SJSA1 (cell line): Measurements from ENCODE around the gene KRT16. TPM values are rescaled to one million over a fixed set of nuclear protein-coding genes. Genes with fewer than 3 reads are reported as not detected.
A peak's percentile ranks its signal among the peaks of the same experiment; 100 is the strongest.
"Not testable (repeated sequence)": the region's sequence is repeated elsewhere in the genome, so short reads cannot be mapped to it uniquely, and the experiment has no call there.

ENCODE experiments used
- DNase-seq, 2 experiments: peaks; one replicate each; pipeline ENCODE4 v3.0.0-alpha.2; 2015 to 2020; ENCODE audit warnings: low spot score in 2 of 2, low read depth in 1 of 2
- H3K27ac ChIP-seq: fragments of 250-450 bp; sonication (Bioruptor Pico); 2 replicates; pipeline ENCODE4 v1.5.1; 2020; ENCODE audit warnings: mild to moderate bottlenecking, moderate library complexity
- H3K27me3 ChIP-seq: fragments of 250-450 bp; sonication (Bioruptor Pico); replicated peaks from 2 replicates; pipeline ENCODE4 v1.5.1; 2020; ENCODE audit warnings: mild to moderate bottlenecking, moderate library complexity
- H3K36me3 ChIP-seq: fragments of 250-450 bp; sonication (Bioruptor Pico); 2 replicates; pipeline ENCODE4 v1.5.1; 2020; ENCODE audit warnings: mild to moderate bottlenecking
- H3K4me1 ChIP-seq: fragments of 250-450 bp; sonication (Bioruptor Pico); replicated peaks from 2 replicates; pipeline ENCODE4 v1.6.1; 2021; ENCODE audit warnings: mild to moderate bottlenecking
- H3K4me3 ChIP-seq: fragments of 250-450 bp; sonication (Bioruptor Pico); 2 replicates; pipeline ENCODE4 v1.5.1; 2020; ENCODE audit warnings: mild to moderate bottlenecking
- H3K9me3 ChIP-seq: fragments of 250-450 bp; sonication (Bioruptor Pico); replicated peaks from 2 replicates; pipeline ENCODE4 v1.5.1; 2020; ENCODE audit warnings: mild to moderate bottlenecking
- total RNA-seq: library from RNA; depleted of rRNA; stranded (reverse); fragments of >200 nt; shearing (Covaris generic); gene quantifications from 2 replicates; pipeline ENCODE4 v1.2.3, GENCODE V29; 2014

KRT16 gene
- total RNA-seq, 1 experiment from 2014 or later = 0.37 TPM

GRCh38 chr17:41652461-41652970 lies 39.9 kb upstream of the KRT16 start:
- H3K27me3 ChIP-seq = no peaks in the 10 kb centered on the region
- H3K36me3 ChIP-seq = no peaks in the 10 kb centered on the region
- peaks cover 13% of the 10 kb centered on the region for H3K4me1 ChIP-seq
- no peak overlapping the region for H3K27ac ChIP-seq
- no peaks in the 10 kb centered on the region for H3K9me3 ChIP-seq
- DNase-seq = no peak
- no peak overlapping the region for H3K4me3 ChIP-seq

GRCh38 chr17:41651625-41652460 lies 39.3 kb upstream of the KRT16 start:
- no peaks in the 10 kb centered on the region for H3K9me3 ChIP-seq
- no peak overlapping the region for H3K27ac ChIP-seq
- no peaks in the 10 kb centered on the region for H3K27me3 ChIP-seq
- no peak overlapping the region for H3K4me3 ChIP-seq
- H3K4me1 ChIP-seq = peaks cover 17% of the 10 kb centered on the region
- no peaks in the 10 kb centered on the region for H3K36me3 ChIP-seq
- peak in 1 of 2 experiments; percentile 39 for DNase-seq

- peaks cover 21% of the 10 kb centered on the region for H3K4me1 ChIP-seq
- H3K27ac ChIP-seq = no peak overlapping the region
Observed at GRCh38 chr17:41650794-41651624, 38.4 kb upstream of the KRT16 start.

GRCh38 chr17:41649923-41650519 lies 37.5 kb upstream of the KRT16 start:
- H3K27me3 ChIP-seq = no peaks in the 10 kb centered on the region
- peaks cover 29% of the 10 kb centered on the region for H3K4me1 ChIP-seq
- DNase-seq = no peak
- no peaks in the 10 kb centered on the region for H3K36me3 ChIP-seq
- no peak overlapping the region for H3K27ac ChIP-seq
- H3K9me3 ChIP-seq = no peaks in the 10 kb centered on the region
- H3K4me3 ChIP-seq = no peak overlapping the region

More at GRCh38 chr17:41650794-41651624, 38.4 kb upstream of the KRT16 start:
- no peaks in the 10 kb centered on the region for H3K9me3 ChIP-seq
- DNase-seq = peak in 1 of 2 experiments; percentile 36
- H3K27me3 ChIP-seq = no peaks in the 10 kb centered on the region
- no peak overlapping the region for H3K4me3 ChIP-seq
- H3K36me3 ChIP-seq = no peaks in the 10 kb centered on the region

- no peaks in the 10 kb centered on the region for H3K36me3 ChIP-seq
- H3K27ac ChIP-seq = 0 out of 2 replicates have a peak overlapping the region, but pooled peaks have one; percentile 26
- peaks cover 29% of the 10 kb centered on the region for H3K4me1 ChIP-seq
- H3K27me3 ChIP-seq = no peaks in the 10 kb centered on the region
- no peaks in the 10 kb centered on the region for H3K9me3 ChIP-seq
- peak overlapping the region; percentile 21 for H3K4me3 ChIP-seq
- DNase-seq = peak; percentile 84 to 88
Observed at GRCh38 chr17:41648411-41649195, 36.0 kb upstream of the KRT16 start.

GRCh38 chr17:41647940-41648410 lies 35.4 kb upstream of the KRT16 start:
- Histone ChIP-seq H3K4me1 (peaks cover 29% of the 10 kb centered on the region), H3K36me3 (no peaks in the 10 kb centered on the region), H3K4me3 (peak overlapping the region; percentile 21), H3K9me3 (no peaks in the 10 kb centered on the region), H3K27ac (no peak overlapping the region), H3K27me3 (no peaks in the 10 kb centered on the region)
- peak; percentile 88 to 91 for DNase-seq

GRCh38 chr17:41647038-41647813 lies 34.7 kb upstream of the KRT16 start:
- DNase-seq = no peak
- peaks cover 35% of the 10 kb centered on the region for H3K4me1 ChIP-seq
- H3K4me3 ChIP-seq = no peak overlapping the region
- no peaks in the 10 kb centered on the region for H3K9me3 ChIP-seq
- no peaks in the 10 kb centered on the region for H3K36me3 ChIP-seq
- no peak overlapping the region for H3K27ac ChIP-seq
- no peaks in the 10 kb centered on the region for H3K27me3 ChIP-seq

GRCh38 chr17:41642252-41643156 lies 29.9 kb upstream of the KRT16 start:
- peak in 1 of 2 experiments; percentile 22 for DNase-seq
- no peak overlapping the region for H3K27ac ChIP-seq
- H3K4me3 ChIP-seq = no peak overlapping the region
- no peaks in the 10 kb centered on the region for H3K27me3 ChIP-seq
- no peaks in the 10 kb centered on the region for H3K9me3 ChIP-seq
- H3K36me3 ChIP-seq = no peaks in the 10 kb centered on the region
- H3K4me1 ChIP-seq = peaks cover 38% of the 10 kb centered on the region

- not testable (repeated sequence) for DNase-seq, H3K4me3 ChIP-seq, H3K27me3 ChIP-seq, H3K36me3 ChIP-seq, H3K9me3 ChIP-seq, H3K27ac ChIP-seq
- H3K4me1 ChIP-seq = peaks cover 42% of the 10 kb centered on the region
Observed at GRCh38 chr17:41640596-41640995, 28.0 kb upstream of the KRT16 start.

- H3K9me3 ChIP-seq = no peaks in the 10 kb centered on the region
- no peak overlapping the region for H3K27ac ChIP-seq
- H3K27me3 ChIP-seq = no peaks in the 10 kb centered on the region
- peaks cover 44% of the 10 kb centered on the region for H3K4me1 ChIP-seq
- no peak overlapping the region for H3K4me3 ChIP-seq
- DNase-seq = no peak
- no peaks in the 10 kb centered on the region for H3K36me3 ChIP-seq
Observed at GRCh38 chr17:41639492-41640473, 27.2 kb upstream of the KRT16 start.

GRCh38 chr17:41638941-41639340 lies 26.4 kb upstream of the KRT16 start:
- H3K4me3 ChIP-seq = no peak overlapping the region
- H3K36me3 ChIP-seq = no peaks in the 10 kb centered on the region
- DNase-seq = no peak
- H3K4me1 ChIP-seq = peaks cover 52% of the 10 kb centered on the region
- H3K9me3 ChIP-seq = no peaks in the 10 kb centered on the region
- no peak overlapping the region for H3K27ac ChIP-seq
- H3K27me3 ChIP-seq = no peaks in the 10 kb centered on the region
